Neural crest cell (in vitro differentiated cells): ENCODE measurements around the gene NPNT. TPM values are rescaled to one million over a fixed set of nuclear protein-coding genes. Genes with fewer than 3 reads are reported as not detected.

ENCODE experiments used
- DNase-seq: peaks from one replicate; pipeline ENCODE4 v3.0.0; 2021; ENCODE audit warnings: low read depth, mixed read lengths, low spot score
- H3K27ac Mint-ChIP-seq: one replicate; pipeline ENCODE4 v1.8.0; 2021; ENCODE audit warnings: mild to moderate bottlenecking, mixed read lengths; ENCODE audit not compliant: unreplicated experiment
- H3K27me3 Mint-ChIP-seq: 2 replicates; pipeline ENCODE4 v1.8.0; 2021; ENCODE audit warnings: low read depth, mild to moderate bottlenecking, mixed read lengths
- H3K36me3 Mint-ChIP-seq: 2 replicates; pipeline ENCODE4 v1.8.0; 2021; ENCODE audit warnings: low read depth, mild to moderate bottlenecking, mixed read lengths
- H3K4me1 Mint-ChIP-seq: 2 replicates; pipeline ENCODE4 v1.8.0; 2021; ENCODE audit warnings: mixed read lengths
- H3K4me3 Mint-ChIP-seq: one replicate; pipeline ENCODE4 v1.8.0; 2021; ENCODE audit warnings: mild to moderate bottlenecking, mixed read lengths
- H3K9me3 Mint-ChIP-seq: 2 replicates; pipeline ENCODE4 v1.8.0; 2021; ENCODE audit warnings: mixed read lengths
- CTCF ChIP-seq: fragments of 200-600 bp; sonication (generic); conservative IDR thresholded peaks from 2 replicates; pipeline ENCODE4 v1.5.0; 2021; ENCODE audit warnings: antibody characterized with exemption, mild to moderate bottlenecking
- total RNA-seq: library from RNA; stranded (reverse); gene quantifications from 2 replicates; pipeline ENCODE4 v1.2.1, GENCODE V29; 2021

Gene NPNT
- total RNA-seq, 1 donor from 2014 or later: not detected

GRCh38 chr4:105994061-105994460 is 98.8 kb downstream of the NPNT start:
- Mint-ChIP-seq H3K36me3 (no peaks in the 10 kb centered on the region), H3K27me3 (no peaks in the 10 kb centered on the region), H3K4me3 (no peak overlapping the region), H3K27ac (no peak overlapping the region), H3K4me1 (peaks cover 4% of the 10 kb centered on the region), H3K9me3 (peaks cover 4% of the 10 kb centered on the region)
- DNase-seq: no peak
- TF ChIP-seq CTCF: no peak

- no peak for DNase-seq
- H3K27ac Mint-ChIP-seq: no peak overlapping the region
- H3K4me1 Mint-ChIP-seq: peaks cover 4% of the 10 kb centered on the region
- no peaks in the 10 kb centered on the region for H3K36me3 Mint-ChIP-seq
- peaks cover 4% of the 10 kb centered on the region for H3K9me3 Mint-ChIP-seq
- H3K4me3 Mint-ChIP-seq: no peak overlapping the region
- H3K27me3 Mint-ChIP-seq: no peaks in the 10 kb centered on the region
- TF ChIP-seq CTCF: no peak
Measured at GRCh38 chr4:105994841-105995501, 99.7 kb downstream of the NPNT start.

- Mint-ChIP-seq H3K27me3 (no peaks in the 10 kb centered on the region), H3K4me1 (peaks cover 4% of the 10 kb centered on the region), H3K36me3 (no peaks in the 10 kb centered on the region), H3K4me3 (no peak overlapping the region), H3K9me3 (peaks cover 2% of the 10 kb centered on the region), H3K27ac (no peak overlapping the region)
- DNase-seq: no peak
- no peak for TF ChIP-seq CTCF
Measured at GRCh38 chr4:105996845-105997244, 101.6 kb downstream of the NPNT start.

GRCh38 chr4:105998171-105999063 is 103.1 kb downstream of the NPNT start:
- no peak overlapping the region for H3K27ac Mint-ChIP-seq
- H3K9me3 Mint-ChIP-seq: peaks cover 2% of the 10 kb centered on the region
- H3K27me3 Mint-ChIP-seq: no peaks in the 10 kb centered on the region
- peaks cover 4% of the 10 kb centered on the region for H3K4me1 Mint-ChIP-seq
- no peak for DNase-seq
- no peaks in the 10 kb centered on the region for H3K36me3 Mint-ChIP-seq
- TF ChIP-seq CTCF: no peak
- H3K4me3 Mint-ChIP-seq: no peak overlapping the region

- DNase-seq: no peak
- no peaks in the 10 kb centered on the region for H3K36me3 Mint-ChIP-seq
Measured at GRCh38 chr4:106002994-106003393, 107.7 kb downstream of the NPNT start.

More at GRCh38 chr4:106002994-106003393, 107.7 kb downstream of the NPNT start:
- no peak for TF ChIP-seq CTCF
- H3K4me3 Mint-ChIP-seq: no peak overlapping the region
- peaks cover 4% of the 10 kb centered on the region for H3K4me1 Mint-ChIP-seq
- H3K27ac Mint-ChIP-seq: no peak overlapping the region
- peaks cover 3% of the 10 kb centered on the region for H3K9me3 Mint-ChIP-seq
- H3K27me3 Mint-ChIP-seq: no peaks in the 10 kb centered on the region
